HepG2 (cell line): ENCODE measurements around the gene ARHGEF1. TPM values are rescaled to one million over a fixed set of nuclear protein-coding genes. Genes with fewer than 3 reads are reported as not detected.

ENCODE experiments used
- ATAC-seq: fragments of 200-7000 bp; cut with Tn5 transposase; 3 replicates; pipeline ENCODE4 v1.9.1; 2020; ENCODE audit warnings: mild to moderate bottlenecking, moderate library complexity
- BruUV-seq: library from RNA; stranded (reverse); fragments of 400-500 nt; replicated peaks from 2 replicates; lab custom pipeline; 2021; lab: Mats Ljungman, UMichigan
- CTCF ChIA-PET: fragments of 300-600 bp; formaldehyde crosslinking; extraction: SDS; loops from one replicate; lab custom pipeline; 2021; ENCODE audit warnings: low total read pairs, inconsistent platforms, low intra/inter-chr PET ratio; lab: Yijun Ruan, JAX
- POLR2A ChIA-PET: fragments of 350-600 bp; sonication (Branson Sonifier 250); formaldehyde crosslinking; loops from one replicate; lab custom pipeline; 2020; ENCODE audit warnings: antibody characterized with exemption, inconsistent platforms; lab: Yijun Ruan, JAX
- DNase-seq: peaks from one replicate; pipeline ENCODE4 v3.0.0-alpha.2; 2015; ENCODE audit warnings: low spot score
- FAIRE-seq: peaks from 3 replicates; lab custom pipeline; 2011; peaks lifted over from hg19 to GRCh38; lab: Jason Lieb, UNC
- H2AFZ ChIP-seq: one replicate; pipeline ENCODE4 v1.6.1; 2011; ENCODE audit warnings: low read length, inconsistent platforms
- H3K27ac ChIP-seq: fragments of 300-600 bp; 3 replicates; pipeline ENCODE4 v1.8.0; 2011; ENCODE audit warnings: mixed run types, mild to moderate bottlenecking, mixed read lengths, low read length, inconsistent platforms; ENCODE audit not compliant: insufficient read depth; ENCODE audit errors: extremely low read length
- H3K27me3 ChIP-seq, 2 experiments: fragments of 200-600 bp in 1 of 2; 2 replicates in 1 of 2; 3 replicates in 1 of 2; pipeline versions ENCODE4 v1.6.0 to v1.8.0; 2011; ENCODE audit warnings: low read length in 2 of 2, mild to moderate bottlenecking in 2 of 2, moderate library complexity in 2 of 2, inconsistent platforms in 1 of 2; ENCODE audit not compliant: insufficient read depth in 2 of 2, control insufficient read depth in 1 of 2
- H3K36me3 ChIP-seq, 2 experiments: fragments of 200-600 bp in 1 of 2; replicated peaks in 1 of 2; 2 replicates in 1 of 2; 3 replicates in 1 of 2; pipeline versions ENCODE4 v1.5.1 to v1.8.0; 2011; ENCODE audit warnings: low read length in 2 of 2, inconsistent platforms in 1 of 2; ENCODE audit not compliant: insufficient read depth in 2 of 2, control insufficient read depth in 1 of 2
- H3K4me1 ChIP-seq: 2 replicates; pipeline ENCODE4 v1.5.1; 2012; ENCODE audit warnings: low read length, inconsistent platforms; ENCODE audit not compliant: insufficient read depth
- H3K4me2 ChIP-seq: 2 replicates; pipeline ENCODE4 v1.6.0; 2011; ENCODE audit warnings: low read depth, low read length, inconsistent platforms
- H3K4me3 ChIP-seq, 3 experiments: fragments of 200-600 bp in 1 of 3; sonication (generic), shearing (Covaris generic) in 1 of 3; replicated peaks in 1 of 3; 2 replicates each; pipeline ENCODE4 v1.5.1; 2011 to 2016; ENCODE audit warnings: low read length in 3 of 3, inconsistent platforms in 2 of 3, low read depth in 2 of 3, mild to moderate bottlenecking in 2 of 3, control low read depth in 1 of 3, mixed read lengths in 1 of 3; ENCODE audit not compliant: insufficient read depth in 1 of 3
- H3K79me2 ChIP-seq: one replicate; pipeline ENCODE4 v1.6.1; 2011; ENCODE audit warnings: low read length, inconsistent platforms; ENCODE audit not compliant: insufficient read depth
- H3K9ac ChIP-seq: 2 replicates; pipeline ENCODE4 v1.6.0; 2011; ENCODE audit warnings: mild to moderate bottlenecking, low read depth, low read length, inconsistent platforms; ENCODE audit not compliant: insufficient read depth
- H3K9me3 ChIP-seq: 2 replicates; pipeline ENCODE4 v1.5.1; 2012; ENCODE audit warnings: mild to moderate bottlenecking, low read length
- H4K20me1 ChIP-seq: 2 replicates; pipeline ENCODE4 v1.6.0; 2011; ENCODE audit warnings: inconsistent platforms, mild to moderate bottlenecking, low read length, moderate library complexity; ENCODE audit not compliant: insufficient read depth
- AGO2 ChIP-seq: fragments of 200-400 bp; formaldehyde crosslinking; optimal IDR thresholded peaks from 2 replicates; pipeline ENCODE3; 2017; ENCODE audit warnings: mild to moderate bottlenecking, low read depth, low read length, moderate library complexity
- BRD4 ChIP-seq: sonication (generic); formaldehyde crosslinking; IDR thresholded peaks from 2 replicates; pipeline ENCODE4 v1.4.0; 2020; ENCODE audit warnings: missing genetic modification reagents
- ONECUT2 ChIP-seq: sonication (generic); formaldehyde crosslinking; IDR thresholded peaks from 2 replicates; pipeline ENCODE4 v1.4.0; 2020; ENCODE audit warnings: missing genetic modification reagents
- PCBP2 ChIP-seq: fragments of 200-400 bp; formaldehyde crosslinking; optimal IDR thresholded peaks from 2 replicates; pipeline ENCODE3; 2018; ENCODE audit warnings: low read length, low read depth; ENCODE audit not compliant: poor library complexity, severe bottlenecking
- RBFOX2 ChIP-seq: fragments of 200-400 bp; formaldehyde crosslinking; IDR thresholded peaks from 2 replicates; pipeline ENCODE4 v1.6.1; 2017; ENCODE audit warnings: low read depth, mild to moderate bottlenecking, low read length
- ZNF570 ChIP-seq: sonication (generic); formaldehyde crosslinking; IDR thresholded peaks from 2 replicates; pipeline ENCODE4 v1.4.0; 2020; ENCODE audit warnings: mild to moderate bottlenecking, missing genetic modification reagents, borderline replicate concordance
- WGBS: methylation state at CpG from one replicate; pipeline ENCODE4 v1.1.6; 2017; ENCODE audit warnings: low lambda C conversion rate; 5-methylcytosine and 5-hydroxymethylcytosine counted together
- in situ Hi-C: cut with HindIII; loops from 2 replicates; pipeline ENCODE4 v1.10.0; 2017; ENCODE audit warnings: low pct_unique_long_range_greater_than_20kb; ENCODE audit not compliant: extremely low pct_ligation_motif_present
- intact Hi-C: fragments of 100-400 bp; cut with micrococcal nuclease; formaldehyde crosslinking; loops from one replicate; pipeline ENCODE4 v1.10.0; 2022; ENCODE audit not compliant: unreplicated experiment
- polyA plus RNA-seq, 8 experiments: library from polyadenylated mRNA; depleted of rRNA in 3 of 8; stranded (reverse) in 7 of 8; unstranded in 1 of 8; fragments of >200 nt; fragmentation: Illumina TruSeq in 4 of 8; extraction: Trizol in 4 of 8; gene quantifications; 2 replicates each; pipeline versions ENCODE4 v1.2.1 to v1.2.3, GENCODE V29; 2011 to 2016; ENCODE audit warnings: low read depth in 4 of 8, missing spikeins in 1 of 8, mixed read lengths in 1 of 8; ENCODE audit not compliant: insufficient read depth in 1 of 8
- total RNA-seq, 5 experiments: library from RNA; depleted of rRNA; stranded (reverse); fragments of >200 nt; fragmentation: Illumina TruSeq; extraction: Trizol; gene quantifications; 2 replicates each; pipeline ENCODE4 v1.2.3, GENCODE V29; 2016; ENCODE audit warnings: low read depth in 1 of 5
- TF ChIP-seq, protein P1 (sequence below): sonication (generic); formaldehyde crosslinking; IDR thresholded peaks from 2 replicates; pipeline ENCODE4 v1.5.0; 2020; ENCODE audit warnings: mild to moderate bottlenecking, missing genetic modification reagents, borderline replicate concordance

The ARHGEF1 gene
- total and polyA plus RNA-seq, 2 of the 13 experiments (the other 11 are each of a cell fraction or from before 2014, with no cell fraction given), result 33.7 to 34.7 TPM

DNA sequence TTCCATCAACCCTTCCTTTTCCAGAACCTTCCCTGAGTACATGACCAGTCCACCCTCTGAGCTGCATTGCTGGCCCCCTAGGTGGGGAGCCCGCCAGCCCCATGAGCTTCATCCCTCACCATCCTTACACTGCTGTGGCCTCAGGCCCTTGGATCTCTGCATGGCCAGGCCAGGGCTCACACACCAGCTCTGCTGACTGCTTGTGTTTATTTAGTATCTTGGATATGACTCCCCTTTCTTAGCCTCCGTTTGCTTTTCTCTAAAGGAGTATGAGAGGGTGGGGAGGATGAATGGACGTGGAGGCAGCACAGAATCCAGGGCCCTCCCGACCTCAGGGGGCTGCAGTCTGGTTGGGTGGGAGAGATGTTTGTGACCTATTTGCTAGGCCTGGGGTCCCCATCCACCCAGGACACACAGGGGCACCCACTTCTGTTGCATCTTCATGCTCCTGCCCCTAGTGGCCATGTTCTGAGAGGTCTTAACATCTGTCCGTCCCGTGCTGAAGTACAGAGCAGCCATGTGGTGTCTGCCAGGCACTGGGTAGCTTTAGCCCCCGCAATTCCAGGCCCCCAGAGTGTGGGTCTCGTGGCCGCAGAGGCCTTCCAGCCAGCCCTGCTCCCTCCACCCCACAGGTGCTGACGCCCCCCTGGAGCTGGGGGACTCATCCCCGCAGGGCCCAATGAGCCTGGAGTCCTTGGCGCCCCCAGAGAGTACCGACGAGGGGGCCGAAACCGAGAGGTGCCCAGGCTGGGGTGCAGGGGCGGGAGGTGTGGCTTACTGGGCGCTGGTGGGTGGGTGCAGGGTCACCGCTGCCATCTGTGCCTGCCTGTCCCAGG is 13.0 kb downstream of the ARHGEF1 start:
- Histone ChIP-seq H3K27me3 (no peaks in the 10 kb centered on the region), H3K4me1 (peaks cover 5% of the 10 kb centered on the region), H3K36me3 (peaks cover 20 to 31% of the 10 kb centered on the region in 2 experiments), H3K9me3 (no peaks in the 10 kb centered on the region), H3K27ac (no peak overlapping the region), H2AFZ (no peak overlapping the region), H3K4me2 (no peak overlapping the region), H3K4me3 (no peak overlapping the region), H3K79me2 (no peaks in the 10 kb centered on the region), H4K20me1 (no peaks in the 10 kb centered on the region), H3K9ac (no peak overlapping the region)
- CTCF ChIA-PET, result no interaction called here
- no TSS peak for BruUV-seq
- WGBS, result 95% methylated on average over 15 of the region's 19 CpGs
- POLR2A ChIA-PET, result no interaction called here
- peak; percentile 47 for TF ChIP-seq AGO2
- no peak for TF ChIP-seq ONECUT2 (CRISPR knock-in tag)
- TF ChIP-seq RBFOX2, result peak; percentile 47
- DNase-seq (no peak), ATAC-seq (peak; percentile 54), FAIRE-seq (no peak)
- in situ Hi-C loops (no loop called here), intact Hi-C loops (no loop called here)

DNA sequence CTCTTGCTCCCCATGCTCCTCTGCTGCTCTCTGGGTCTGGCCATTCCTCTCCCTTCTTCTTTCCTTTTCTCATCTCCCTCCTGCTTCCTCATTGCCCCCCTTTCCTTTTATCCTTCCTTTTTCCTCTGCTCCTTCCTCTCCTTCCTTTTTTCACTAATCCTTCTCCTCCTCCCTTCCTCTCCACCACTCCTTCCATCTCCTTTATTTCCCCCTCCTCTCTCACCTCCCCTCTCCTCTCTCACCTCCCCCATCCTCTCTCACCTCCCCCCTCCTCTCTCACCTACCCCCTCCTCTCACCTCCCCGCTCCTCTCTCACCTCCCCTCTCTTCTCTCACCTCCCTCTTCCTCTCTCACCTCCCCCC is 13.6 kb downstream of the ARHGEF1 start:
- WGBS, result 95% methylated on average over 1 of the region's 1 CpG
- no peak overlapping the region for H2AFZ ChIP-seq
- no peaks in the 10 kb centered on the region for H3K27me3 ChIP-seq
- H3K4me1 ChIP-seq, result peaks cover 5% of the 10 kb centered on the region
- H3K79me2 ChIP-seq, result no peaks in the 10 kb centered on the region
- in situ Hi-C loops, result no loop called here
- ATAC-seq, result no peak
- no peak overlapping the region for H3K9ac ChIP-seq
- CTCF ChIA-PET, result no interaction called here
- peaks cover 23 to 31% of the 10 kb centered on the region in 2 experiments for H3K36me3 ChIP-seq
- TF ChIP-seq, protein P1, sequence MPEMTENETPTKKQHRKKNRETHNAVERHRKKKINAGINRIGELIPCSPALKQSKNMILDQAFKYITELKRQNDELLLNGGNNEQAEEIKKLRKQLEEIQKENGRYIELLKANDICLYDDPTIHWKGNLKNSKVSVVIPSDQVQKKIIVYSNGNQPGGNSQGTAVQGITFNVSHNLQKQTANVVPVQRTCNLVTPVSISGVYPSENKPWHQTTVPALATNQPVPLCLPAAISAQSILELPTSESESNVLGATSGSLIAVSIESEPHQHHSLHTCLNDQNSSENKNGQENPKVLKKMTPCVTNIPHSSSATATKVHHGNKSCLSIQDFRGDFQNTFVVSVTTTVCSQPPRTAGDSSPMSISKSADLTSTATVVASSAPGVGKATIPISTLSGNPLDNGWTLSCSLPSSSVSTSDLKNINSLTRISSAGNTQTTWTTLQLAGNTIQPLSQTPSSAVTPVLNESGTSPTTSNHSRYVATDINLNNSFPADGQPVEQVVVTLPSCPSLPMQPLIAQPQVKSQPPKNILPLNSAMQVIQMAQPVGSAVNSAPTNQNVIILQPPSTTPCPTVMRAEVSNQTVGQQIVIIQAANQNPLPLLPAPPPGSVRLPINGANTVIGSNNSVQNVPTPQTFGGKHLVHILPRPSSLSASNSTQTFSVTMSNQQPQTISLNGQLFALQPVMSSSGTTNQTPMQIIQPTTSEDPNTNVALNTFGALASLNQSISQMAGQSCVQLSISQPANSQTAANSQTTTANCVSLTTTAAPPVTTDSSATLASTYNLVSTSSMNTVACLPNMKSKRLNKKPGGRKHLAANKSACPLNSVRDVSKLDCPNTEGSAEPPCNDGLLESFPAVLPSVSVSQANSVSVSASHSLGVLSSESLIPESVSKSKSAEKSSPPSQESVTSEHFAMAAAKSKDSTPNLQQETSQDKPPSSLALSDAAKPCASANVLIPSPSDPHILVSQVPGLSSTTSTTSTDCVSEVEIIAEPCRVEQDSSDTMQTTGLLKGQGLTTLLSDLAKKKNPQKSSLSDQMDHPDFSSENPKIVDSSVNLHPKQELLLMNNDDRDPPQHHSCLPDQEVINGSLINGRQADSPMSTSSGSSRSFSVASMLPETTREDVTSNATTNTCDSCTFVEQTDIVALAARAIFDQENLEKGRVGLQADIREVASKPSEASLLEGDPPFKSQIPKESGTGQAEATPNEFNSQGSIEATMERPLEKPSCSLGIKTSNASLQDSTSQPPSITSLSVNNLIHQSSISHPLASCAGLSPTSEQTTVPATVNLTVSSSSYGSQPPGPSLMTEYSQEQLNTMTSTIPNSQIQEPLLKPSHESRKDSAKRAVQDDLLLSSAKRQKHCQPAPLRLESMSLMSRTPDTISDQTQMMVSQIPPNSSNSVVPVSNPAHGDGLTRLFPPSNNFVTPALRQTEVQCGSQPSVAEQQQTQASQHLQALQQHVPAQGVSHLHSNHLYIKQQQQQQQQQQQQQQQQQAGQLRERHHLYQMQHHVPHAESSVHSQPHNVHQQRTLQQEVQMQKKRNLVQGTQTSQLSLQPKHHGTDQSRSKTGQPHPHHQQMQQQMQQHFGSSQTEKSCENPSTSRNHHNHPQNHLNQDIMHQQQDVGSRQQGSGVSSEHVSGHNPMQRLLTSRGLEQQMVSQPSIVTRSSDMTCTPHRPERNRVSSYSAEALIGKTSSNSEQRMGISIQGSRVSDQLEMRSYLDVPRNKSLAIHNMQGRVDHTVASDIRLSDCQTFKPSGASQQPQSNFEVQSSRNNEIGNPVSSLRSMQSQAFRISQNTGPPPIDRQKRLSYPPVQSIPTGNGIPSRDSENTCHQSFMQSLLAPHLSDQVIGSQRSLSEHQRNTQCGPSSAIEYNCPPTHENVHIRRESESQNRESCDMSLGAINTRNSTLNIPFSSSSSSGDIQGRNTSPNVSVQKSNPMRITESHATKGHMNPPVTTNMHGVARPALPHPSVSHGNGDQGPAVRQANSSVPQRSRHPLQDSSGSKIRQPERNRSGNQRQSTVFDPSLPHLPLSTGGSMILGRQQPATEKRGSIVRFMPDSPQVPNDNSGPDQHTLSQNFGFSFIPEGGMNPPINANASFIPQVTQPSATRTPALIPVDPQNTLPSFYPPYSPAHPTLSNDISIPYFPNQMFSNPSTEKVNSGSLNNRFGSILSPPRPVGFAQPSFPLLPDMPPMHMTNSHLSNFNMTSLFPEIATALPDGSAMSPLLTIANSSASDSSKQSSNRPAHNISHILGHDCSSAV (CRISPR knock-in tag), result no peak
- TF ChIP-seq PCBP2, result peak; percentile 66
- TF ChIP-seq BRD4, result no peak
- TF ChIP-seq ZNF570 (CRISPR knock-in tag), result no peak
- TF ChIP-seq, all 625 proteins: peak for 1
- FAIRE-seq (no peak), DNase-seq (no peak)
- Histone ChIP-seq H3K4me3 (no peak overlapping the region), H3K9me3 (no peaks in the 10 kb centered on the region), H3K27ac (no peak overlapping the region), H4K20me1 (no peaks in the 10 kb centered on the region), H3K4me2 (no peak overlapping the region)
- BruUV-seq, result no TSS peak
- intact Hi-C loops, result no loop called here
- POLR2A ChIA-PET, result no interaction called here
